Liver (tissue), 9 donors: Measurements from ENCODE around the gene HARS2. TPM values are rescaled to one million over a fixed set of nuclear protein-coding genes. Genes with fewer than 3 reads are reported as not detected.
"Not testable (repeated sequence)": the region's sequence is repeated elsewhere in the genome, so short reads cannot be mapped to it uniquely, and the experiment has no call there.

Experiments used
- DNase-seq: peaks from one replicate; pipeline ENCODE4 v3.0.0-alpha.2; 2017; ENCODE audit warnings: low spot score
- H3K27ac ChIP-seq, 2 donors: one replicate each; pipeline ENCODE4 v1.7.0; 2013; ENCODE audit warnings: inconsistent platforms in 2 of 2, low read length in 2 of 2, control low read depth in 1 of 2, low read depth in 1 of 2, mild to moderate bottlenecking in 1 of 2
- H3K27me3 ChIP-seq, 4 donors: one replicate each; pipeline versions ENCODE4 v1.6.1 to v1.7.0; 2013; ENCODE audit warnings: low read length in 3 of 4, inconsistent platforms in 1 of 4, mild to moderate bottlenecking in 1 of 4, moderate library complexity in 1 of 4; ENCODE audit not compliant: control insufficient read depth in 4 of 4, insufficient read depth in 4 of 4
- H3K36me3 ChIP-seq, 4 donors: one replicate each; pipeline versions ENCODE4 v1.6.1 to v1.7.0; 2013; ENCODE audit warnings: low read length in 3 of 4, mild to moderate bottlenecking in 3 of 4, low read depth in 1 of 4, moderate library complexity in 1 of 4; ENCODE audit not compliant: control insufficient read depth in 4 of 4, insufficient read depth in 3 of 4
- H3K4me1 ChIP-seq, 4 donors: one replicate each; pipeline versions ENCODE4 v1.6.1 to v1.7.0; 2013; ENCODE audit warnings: low read length in 3 of 4, mild to moderate bottlenecking in 3 of 4, moderate library complexity in 1 of 4; ENCODE audit not compliant: control insufficient read depth in 4 of 4, insufficient read depth in 4 of 4
- H3K4me3 ChIP-seq, 3 donors: one replicate each; pipeline versions ENCODE4 v1.6.1 to v1.7.0; 2013; ENCODE audit warnings: low read length in 3 of 3, control low read depth in 1 of 3, low read depth in 1 of 3, mild to moderate bottlenecking in 1 of 3
- H3K9ac ChIP-seq, 2 donors: one replicate each; pipeline ENCODE4 v1.7.0; 2013; ENCODE audit warnings: low read length in 2 of 2, mild to moderate bottlenecking in 2 of 2, moderate library complexity in 2 of 2, control low read depth in 1 of 2, low read depth in 1 of 2
- H3K9me3 ChIP-seq, 4 donors: one replicate each; pipeline versions ENCODE4 v1.6.1 to v1.7.0; 2013; ENCODE audit warnings: low read length in 3 of 4; ENCODE audit not compliant: control insufficient read depth in 4 of 4
- EGR1 ChIP-seq, 2 donors: IDR thresholded peaks; 2 replicates each; pipeline ENCODE4 v1.6.1; 2016 to 2018; ENCODE audit warnings: antibody characterized with exemption in 2 of 2, low read depth in 2 of 2
- FOXA1 ChIP-seq: IDR thresholded peaks from 2 replicates; pipeline ENCODE4 v1.6.1; 2016; ENCODE audit warnings: antibody characterized with exemption
- FOXA2 ChIP-seq: IDR thresholded peaks from 2 replicates; pipeline ENCODE4 v1.6.1; 2016; ENCODE audit warnings: antibody characterized with exemption
- GABPA ChIP-seq, 2 donors: IDR thresholded peaks in 1 of 2; conservative IDR thresholded peaks in 1 of 2; 2 replicates each; pipeline ENCODE4 v1.6.1; 2016; ENCODE audit warnings: antibody characterized with exemption in 2 of 2, mild to moderate bottlenecking in 1 of 2, moderate library complexity in 1 of 2
- HNF4A ChIP-seq, 2 donors: conservative IDR thresholded peaks; 2 replicates each; pipeline ENCODE4 v1.6.1; 2016; ENCODE audit warnings: antibody characterized with exemption in 2 of 2, mild to moderate bottlenecking in 2 of 2
- HNF4G ChIP-seq: IDR thresholded peaks from 2 replicates; pipeline ENCODE4 v1.6.1; 2016; ENCODE audit warnings: antibody characterized with exemption
- NR2F2 ChIP-seq: IDR thresholded peaks from 2 replicates; pipeline ENCODE4 v1.6.1; 2016; ENCODE audit warnings: antibody characterized with exemption
- RAD21 ChIP-seq, 2 donors: IDR thresholded peaks; 2 replicates each; pipeline ENCODE4 v1.6.1; 2016; ENCODE audit warnings: antibody characterized with exemption in 2 of 2, mild to moderate bottlenecking in 2 of 2
- TAF1 ChIP-seq: conservative IDR thresholded peaks from 2 replicates; pipeline ENCODE4 v1.6.1; 2016; ENCODE audit warnings: antibody characterized with exemption, mild to moderate bottlenecking
- YY1 ChIP-seq: IDR thresholded peaks from 2 replicates; pipeline ENCODE4 v1.6.1; 2016; ENCODE audit warnings: antibody characterized with exemption, mild to moderate bottlenecking
- WGBS: extraction: QIAGEN DNeasy Blood & Tissue Kit; methylation state at CpG from one replicate; pipeline ENCODE4 v1.1.7; 2013; 5-methylcytosine and 5-hydroxymethylcytosine counted together
- polyA plus RNA-seq, 2 donors: library from polyadenylated mRNA; stranded (reverse) in 1 of 2; unstranded in 1 of 2; fragments of 200-250 nt in 1 of 2; fragments of >200 nt in 1 of 2; fragmentation: Nextera tagmentation in 1 of 2; extraction: Ambion mirVana in 1 of 2; gene quantifications; one replicate each; pipeline versions ENCODE4 v1.2.1 to v1.2.3, GENCODE V29; 2013 to 2015
- total RNA-seq, 2 donors: library from RNA; depleted of rRNA; stranded (reverse); fragments of >200 nt; gene quantifications; one replicate each; pipeline ENCODE4 v1.2.3, GENCODE V29; 2014
- TF ChIP-seq, protein P1 (sequence below): IDR thresholded peaks from 2 replicates; pipeline ENCODE4 v1.6.1; 2016; ENCODE audit warnings: antibody characterized with exemption
- TF ChIP-seq, protein P2 (sequence below): IDR thresholded peaks from 2 replicates; pipeline ENCODE4 v1.6.1; 2016; ENCODE audit warnings: antibody characterized with exemption, mild to moderate bottlenecking
- TF ChIP-seq, protein P3 (sequence below): IDR thresholded peaks from 2 replicates; pipeline ENCODE4 v1.6.1; 2016; ENCODE audit warnings: antibody characterized with exemption
- TF ChIP-seq, protein P4 (sequence below): fragments of 150-350 bp; IDR thresholded peaks from 2 replicates; pipeline ENCODE4 v1.5.1; 2017; ENCODE audit warnings: improper control_type of control experiment, low read depth, low read length; ENCODE audit not compliant: missing input control
- donor health status: healthy.
- donor health status: healthy.
- donor health status: healthy.
- donor health status: healthy.
- donor health status: healthy.

The HARS2 gene
- total and polyA plus RNA-seq, 4 donors = 8.6 to 16.3 (median 10.8) TPM

DNA sequence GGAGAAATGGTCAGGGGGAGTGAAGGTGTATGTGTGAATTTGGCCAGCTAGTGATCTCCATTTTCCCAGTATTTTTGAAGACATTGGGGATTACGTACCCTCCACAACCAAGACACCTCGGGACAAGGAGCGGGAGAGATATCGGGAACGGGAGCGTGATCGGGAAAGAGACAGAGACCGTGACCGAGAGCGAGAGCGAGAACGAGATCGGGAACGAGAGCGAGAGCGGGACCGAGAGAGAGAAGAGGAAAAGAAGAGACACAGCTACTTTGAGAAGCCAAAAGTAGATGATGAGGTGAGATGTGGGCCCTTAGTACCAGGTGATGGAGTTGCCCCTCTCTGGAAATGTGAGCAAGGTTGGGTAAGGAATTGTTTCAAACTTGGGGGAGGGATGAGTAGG lies 32.4 kb upstream of the HARS2 start:
- Histone ChIP-seq H3K36me3 (peaks cover 7 to 89% (median 78%) of the 10 kb centered on the region in 4 donors), H3K4me1 (peaks cover 0 to 2% (median under 1%) of the 10 kb centered on the region in 4 donors), H3K9ac (no peak overlapping the region), H3K4me3 (no peak overlapping the region), H3K27me3 (no peaks in the 10 kb centered on the region), H3K27ac (no peak overlapping the region), H3K9me3 (no peaks in the 10 kb centered on the region)
- TF ChIP-seq HNF4G (no peak), RAD21 (IDR thresholded peaks at IDR 0.05) (no peak), GABPA (IDR thresholded peaks at IDR 0.05 in 1 of 2, conservative IDR thresholded peaks at IDR 0.05 in 1 of 2) (no peak), NR2F2 (no peak), TAF1 (no peak), YY1 (no peak), FOXA2 (no peak), FOXA1 (no peak), HNF4A (conservative IDR thresholded peaks at IDR 0.05) (no peak), EGR1 (IDR thresholded peaks at IDR 0.05; ENCODE audit: low read depth in 2 of 2) (no peak)
- TF ChIP-seq, protein P1, sequence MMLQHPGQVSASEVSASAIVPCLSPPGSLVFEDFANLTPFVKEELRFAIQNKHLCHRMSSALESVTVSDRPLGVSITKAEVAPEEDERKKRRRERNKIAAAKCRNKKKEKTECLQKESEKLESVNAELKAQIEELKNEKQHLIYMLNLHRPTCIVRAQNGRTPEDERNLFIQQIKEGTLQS = no peak
- TF ChIP-seq, protein P2, sequence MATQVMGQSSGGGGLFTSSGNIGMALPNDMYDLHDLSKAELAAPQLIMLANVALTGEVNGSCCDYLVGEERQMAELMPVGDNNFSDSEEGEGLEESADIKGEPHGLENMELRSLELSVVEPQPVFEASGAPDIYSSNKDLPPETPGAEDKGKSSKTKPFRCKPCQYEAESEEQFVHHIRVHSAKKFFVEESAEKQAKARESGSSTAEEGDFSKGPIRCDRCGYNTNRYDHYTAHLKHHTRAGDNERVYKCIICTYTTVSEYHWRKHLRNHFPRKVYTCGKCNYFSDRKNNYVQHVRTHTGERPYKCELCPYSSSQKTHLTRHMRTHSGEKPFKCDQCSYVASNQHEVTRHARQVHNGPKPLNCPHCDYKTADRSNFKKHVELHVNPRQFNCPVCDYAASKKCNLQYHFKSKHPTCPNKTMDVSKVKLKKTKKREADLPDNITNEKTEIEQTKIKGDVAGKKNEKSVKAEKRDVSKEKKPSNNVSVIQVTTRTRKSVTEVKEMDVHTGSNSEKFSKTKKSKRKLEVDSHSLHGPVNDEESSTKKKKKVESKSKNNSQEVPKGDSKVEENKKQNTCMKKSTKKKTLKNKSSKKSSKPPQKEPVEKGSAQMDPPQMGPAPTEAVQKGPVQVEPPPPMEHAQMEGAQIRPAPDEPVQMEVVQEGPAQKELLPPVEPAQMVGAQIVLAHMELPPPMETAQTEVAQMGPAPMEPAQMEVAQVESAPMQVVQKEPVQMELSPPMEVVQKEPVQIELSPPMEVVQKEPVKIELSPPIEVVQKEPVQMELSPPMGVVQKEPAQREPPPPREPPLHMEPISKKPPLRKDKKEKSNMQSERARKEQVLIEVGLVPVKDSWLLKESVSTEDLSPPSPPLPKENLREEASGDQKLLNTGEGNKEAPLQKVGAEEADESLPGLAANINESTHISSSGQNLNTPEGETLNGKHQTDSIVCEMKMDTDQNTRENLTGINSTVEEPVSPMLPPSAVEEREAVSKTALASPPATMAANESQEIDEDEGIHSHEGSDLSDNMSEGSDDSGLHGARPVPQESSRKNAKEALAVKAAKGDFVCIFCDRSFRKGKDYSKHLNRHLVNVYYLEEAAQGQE = no peak
- TF ChIP-seq, protein P3, sequence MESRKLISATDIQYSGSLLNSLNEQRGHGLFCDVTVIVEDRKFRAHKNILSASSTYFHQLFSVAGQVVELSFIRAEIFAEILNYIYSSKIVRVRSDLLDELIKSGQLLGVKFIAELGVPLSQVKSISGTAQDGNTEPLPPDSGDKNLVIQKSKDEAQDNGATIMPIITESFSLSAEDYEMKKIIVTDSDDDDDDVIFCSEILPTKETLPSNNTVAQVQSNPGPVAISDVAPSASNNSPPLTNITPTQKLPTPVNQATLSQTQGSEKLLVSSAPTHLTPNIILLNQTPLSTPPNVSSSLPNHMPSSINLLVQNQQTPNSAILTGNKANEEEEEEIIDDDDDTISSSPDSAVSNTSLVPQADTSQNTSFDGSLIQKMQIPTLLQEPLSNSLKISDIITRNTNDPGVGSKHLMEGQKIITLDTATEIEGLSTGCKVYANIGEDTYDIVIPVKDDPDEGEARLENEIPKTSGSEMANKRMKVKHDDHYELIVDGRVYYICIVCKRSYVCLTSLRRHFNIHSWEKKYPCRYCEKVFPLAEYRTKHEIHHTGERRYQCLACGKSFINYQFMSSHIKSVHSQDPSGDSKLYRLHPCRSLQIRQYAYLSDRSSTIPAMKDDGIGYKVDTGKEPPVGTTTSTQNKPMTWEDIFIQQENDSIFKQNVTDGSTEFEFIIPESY = no peak
- no peak for DNase-seq
- 98% methylated on average over 17 of the region's 17 CpGs for WGBS

DNA sequence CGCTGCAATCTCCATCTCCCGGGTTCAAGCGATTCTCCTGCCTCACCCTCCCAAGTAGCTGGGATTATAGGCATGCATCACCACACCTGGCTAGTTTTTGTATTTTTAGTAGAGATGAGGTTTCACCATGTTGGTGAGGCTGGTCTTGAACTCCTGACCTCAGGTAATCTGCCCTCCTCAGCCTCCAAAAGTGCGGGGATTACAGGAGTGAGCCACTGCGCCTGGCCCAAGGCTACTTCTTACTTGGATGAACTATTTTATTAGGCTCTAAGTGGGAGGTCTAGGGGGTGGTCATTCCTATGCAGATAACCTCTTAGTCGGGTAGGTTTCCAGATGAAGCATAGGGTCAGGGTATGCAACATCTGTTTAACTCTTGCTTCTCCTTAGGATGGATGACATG lies 30.9 kb upstream of the HARS2 start:
- DNase-seq, H3K27me3 ChIP-seq, H3K27ac ChIP-seq, H3K9me3 ChIP-seq, H3K4me3 ChIP-seq, H3K9ac ChIP-seq: not testable (repeated sequence)
- H3K36me3 ChIP-seq = peaks cover 5 to 74% (median 63%) of the 10 kb centered on the region in 4 donors
- H3K4me1 ChIP-seq = peaks cover 0 to 10% (median 5%) of the 10 kb centered on the region in 4 donors
- WGBS = 91% methylated on average over 6 of the region's 6 CpGs

DNA sequence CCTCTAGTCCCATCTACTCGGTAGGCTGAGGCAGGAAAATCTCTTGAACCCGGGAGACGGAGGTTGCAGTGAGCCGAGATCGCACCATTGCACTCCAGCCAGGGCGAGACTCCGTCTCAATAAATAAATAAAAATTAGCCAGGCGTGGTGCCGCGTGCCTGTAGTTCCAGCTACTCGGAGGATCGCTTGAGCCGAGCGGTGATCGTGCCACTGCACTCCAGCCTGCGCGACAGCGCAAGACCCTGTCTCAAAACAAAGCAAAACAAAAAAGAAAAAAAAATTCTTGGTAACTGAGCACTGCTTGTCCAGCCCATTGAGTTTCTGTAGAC lies 27.3 kb upstream of the HARS2 start:
- H3K4me3 ChIP-seq = peak overlapping the region; percentile 87 to 99 (median 95)
- no peak for DNase-seq
- H3K4me1 ChIP-seq = peaks cover 2 to 18% (median 9%) of the 10 kb centered on the region in 4 donors
- WGBS = 12% methylated on average over 18 of the region's 18 CpGs
- no peaks in the 10 kb centered on the region for H3K9me3 ChIP-seq
- TF ChIP-seq NR2F2 = no peak
- TF ChIP-seq, protein P4, sequence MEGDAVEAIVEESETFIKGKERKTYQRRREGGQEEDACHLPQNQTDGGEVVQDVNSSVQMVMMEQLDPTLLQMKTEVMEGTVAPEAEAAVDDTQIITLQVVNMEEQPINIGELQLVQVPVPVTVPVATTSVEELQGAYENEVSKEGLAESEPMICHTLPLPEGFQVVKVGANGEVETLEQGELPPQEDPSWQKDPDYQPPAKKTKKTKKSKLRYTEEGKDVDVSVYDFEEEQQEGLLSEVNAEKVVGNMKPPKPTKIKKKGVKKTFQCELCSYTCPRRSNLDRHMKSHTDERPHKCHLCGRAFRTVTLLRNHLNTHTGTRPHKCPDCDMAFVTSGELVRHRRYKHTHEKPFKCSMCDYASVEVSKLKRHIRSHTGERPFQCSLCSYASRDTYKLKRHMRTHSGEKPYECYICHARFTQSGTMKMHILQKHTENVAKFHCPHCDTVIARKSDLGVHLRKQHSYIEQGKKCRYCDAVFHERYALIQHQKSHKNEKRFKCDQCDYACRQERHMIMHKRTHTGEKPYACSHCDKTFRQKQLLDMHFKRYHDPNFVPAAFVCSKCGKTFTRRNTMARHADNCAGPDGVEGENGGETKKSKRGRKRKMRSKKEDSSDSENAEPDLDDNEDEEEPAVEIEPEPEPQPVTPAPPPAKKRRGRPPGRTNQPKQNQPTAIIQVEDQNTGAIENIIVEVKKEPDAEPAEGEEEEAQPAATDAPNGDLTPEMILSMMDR = no peak
- no peak for TF ChIP-seq HNF4G
- H3K27ac ChIP-seq = peak overlapping the region; percentile 85 to 95
- H3K36me3 ChIP-seq = peaks cover under 1 to 52% (median 44%) of the 10 kb centered on the region in 4 donors
- H3K27me3 ChIP-seq = no peaks in the 10 kb centered on the region
- peak overlapping the region; percentile 81 to 89 for H3K9ac ChIP-seq
